Cerebellar nuclear complex (tissue), 1 donor: ENCODE measurements around the gene ANO6.
"Not testable (repeated sequence)": the region's sequence is repeated elsewhere in the genome, so short reads cannot be mapped to it uniquely, and the experiment has no call there.

Source experiments
- DNase-seq, 2 experiments: peaks; one replicate each; lab custom pipeline; 2025; lab: John Stamatoyannopoulos, UW

The ANO6 gene

DNA sequence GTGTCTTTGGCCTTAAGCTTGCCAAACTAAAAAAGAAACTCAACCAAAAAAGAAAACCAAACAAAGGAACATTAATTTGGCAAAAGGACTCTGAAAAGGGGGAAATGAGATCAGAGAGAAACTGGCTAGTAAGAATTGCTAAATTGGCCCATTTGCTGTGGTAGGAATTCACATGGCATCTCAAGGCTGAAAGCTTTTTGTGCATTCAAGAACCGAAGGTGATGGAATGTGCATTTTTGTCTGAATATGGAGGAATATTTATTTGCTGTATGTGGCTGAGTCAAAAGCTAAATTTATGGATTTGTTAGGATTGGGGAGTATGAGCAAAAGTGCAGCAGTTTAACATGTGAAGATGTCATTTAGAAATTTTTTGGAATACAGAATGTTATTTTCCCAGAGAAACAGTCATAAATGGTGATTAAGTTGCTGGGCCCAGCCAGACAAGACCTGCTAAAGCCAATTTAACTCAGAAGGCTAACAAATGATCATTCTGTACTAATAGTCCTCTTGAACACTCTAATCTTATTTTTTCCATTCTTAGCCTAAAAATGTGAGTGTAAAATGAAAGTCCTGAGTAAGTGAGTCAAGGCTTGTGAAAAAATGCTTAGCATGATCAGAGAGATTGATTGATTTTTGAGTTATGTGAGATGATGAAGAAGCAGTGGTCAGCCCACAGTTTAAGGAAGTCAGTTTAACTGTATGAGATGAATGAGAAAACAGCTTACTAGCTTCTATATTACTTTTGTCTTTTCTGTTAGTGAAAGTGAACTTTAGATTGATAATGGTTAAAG, 94.1 kb downstream of the ANO6 start:
- DNase-seq: no peak

DNA sequence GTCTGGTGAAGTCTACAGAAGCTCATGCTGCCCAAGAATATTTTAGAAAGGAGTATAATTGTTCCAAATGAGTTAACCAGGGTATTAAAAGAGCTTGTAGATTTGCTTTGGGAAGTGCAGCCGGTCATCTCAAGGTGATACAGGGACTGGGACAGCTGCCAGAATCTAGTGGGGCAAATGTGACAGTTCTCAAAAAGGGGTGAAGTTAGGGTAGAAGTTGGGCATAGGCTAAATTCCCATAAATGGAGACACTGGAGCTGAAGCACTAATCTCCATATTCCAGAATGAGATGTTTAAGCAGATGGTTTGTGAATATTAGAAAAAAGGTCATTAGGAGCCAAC, 94.7 kb downstream of the ANO6 start:
- DNase-seq: no peak

DNA sequence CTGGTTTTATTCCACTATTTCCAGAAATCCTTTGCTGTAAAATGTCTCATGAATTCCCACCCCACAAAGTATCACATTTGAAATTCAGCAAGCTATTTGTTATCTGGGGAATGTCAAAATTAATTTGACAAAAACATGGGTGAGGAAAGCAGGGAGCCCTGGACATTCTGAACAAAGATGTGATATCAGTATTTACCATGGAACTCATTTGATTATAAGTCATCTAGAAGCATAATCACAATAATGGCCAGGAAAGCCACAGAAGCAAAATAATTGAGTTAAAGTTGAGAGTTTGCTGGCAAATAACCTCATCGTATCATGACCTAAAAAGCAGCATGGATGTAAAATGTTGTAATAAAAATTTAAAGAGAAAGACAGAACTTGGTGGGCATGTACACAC, 96.1 kb downstream of the ANO6 start:
- no peak for DNase-seq

DNA sequence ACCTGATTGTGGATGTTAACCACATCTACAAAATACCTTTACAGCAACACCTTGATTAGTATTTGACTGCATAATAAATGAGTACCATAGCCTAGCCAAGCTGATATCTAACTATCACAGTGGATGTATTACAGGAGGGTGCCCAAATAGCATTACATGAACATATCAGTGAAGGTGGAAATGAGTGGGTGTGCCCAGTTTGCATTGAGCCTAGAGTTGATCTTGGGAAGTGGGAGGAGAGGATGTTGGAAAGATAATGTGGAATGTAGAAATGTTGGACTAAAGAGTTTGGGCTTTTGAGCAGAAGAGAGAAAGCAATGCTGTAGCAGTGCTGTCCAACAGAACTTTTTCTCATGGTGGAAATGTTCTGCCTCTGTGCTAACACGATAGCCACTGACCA, 98.9 kb downstream of the ANO6 start:
- DNase-seq: no peak

DNA sequence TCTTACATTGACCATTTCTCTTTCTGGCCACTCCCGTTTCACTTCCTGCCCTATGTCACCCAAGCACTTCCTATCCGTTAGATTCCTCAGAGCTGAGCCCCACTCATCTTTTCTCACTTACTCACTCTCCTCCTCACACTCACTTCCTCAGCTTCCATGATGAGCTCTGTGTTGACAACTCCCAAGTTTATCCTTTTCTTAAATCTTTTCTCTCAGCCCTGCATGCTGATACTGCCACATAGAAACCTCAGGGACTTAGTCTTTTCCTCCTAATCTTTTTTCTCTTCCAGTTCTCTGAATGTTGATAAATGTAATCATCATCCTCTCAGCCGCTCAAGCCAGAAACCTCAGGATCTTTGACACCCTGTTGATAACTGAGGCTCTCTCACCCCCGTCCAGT, 99.6 kb downstream of the ANO6 start:
- DNase-seq: no peak

DNA sequence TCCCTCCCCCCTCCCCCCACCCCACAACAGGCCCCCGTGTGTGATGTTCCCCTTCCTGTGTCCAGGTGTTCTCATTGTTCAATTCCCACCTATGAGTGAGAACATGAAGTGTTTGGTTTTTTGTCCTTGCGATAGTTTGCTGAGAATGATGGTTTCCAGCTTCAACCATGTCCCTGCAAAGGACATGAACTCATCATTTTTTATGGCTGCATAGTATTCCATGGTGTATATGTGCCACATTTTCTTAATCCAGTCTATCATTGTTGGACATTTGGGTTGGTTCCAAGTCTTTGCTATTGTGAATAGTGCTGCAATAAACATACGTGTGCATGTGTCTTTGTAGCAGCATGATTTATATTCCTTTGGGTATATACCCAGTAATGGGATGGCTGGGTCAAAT, 101.4 kb downstream of the ANO6 start:
- not testable (repeated sequence) for DNase-seq

DNA sequence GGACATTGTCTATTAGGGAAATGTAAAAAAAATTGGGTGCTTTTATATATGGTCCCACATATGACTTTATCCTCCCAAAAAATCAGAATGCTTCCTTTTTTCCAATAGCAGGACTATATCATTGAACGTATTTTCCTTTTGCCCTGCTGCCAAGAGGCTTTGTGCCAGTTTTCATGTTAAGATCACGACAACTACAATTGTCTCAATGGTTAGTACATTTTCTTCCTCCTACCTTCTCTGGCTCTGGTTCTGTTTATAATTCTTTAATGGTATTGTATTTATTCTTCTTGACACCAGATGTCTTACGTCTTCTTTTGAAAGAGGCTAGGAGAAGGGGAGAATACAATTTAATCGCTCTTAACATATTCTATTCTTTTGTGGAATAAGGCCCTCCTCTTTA, 106.9 kb downstream of the ANO6 start:
- no peak for DNase-seq

DNA sequence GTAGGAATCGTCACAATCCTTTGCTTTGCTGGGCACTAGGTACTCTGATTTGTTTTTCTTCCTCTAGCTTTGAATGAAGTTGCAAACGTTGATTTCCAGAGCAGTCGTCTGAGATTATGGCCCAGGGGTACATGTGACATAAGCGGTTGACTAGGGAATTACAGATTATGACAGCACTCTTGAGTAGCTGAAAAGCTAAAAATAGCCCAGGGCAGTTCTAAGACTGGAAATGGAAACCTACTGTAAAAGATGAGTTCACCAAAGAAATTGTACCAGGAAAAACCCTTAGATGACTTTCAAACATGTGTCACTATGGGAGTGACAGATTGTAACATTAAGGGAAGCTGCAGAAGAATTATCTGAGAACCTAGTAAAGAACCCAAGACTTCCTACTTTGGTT, 108.5 kb downstream of the ANO6 start:
- DNase-seq: no peak

DNA sequence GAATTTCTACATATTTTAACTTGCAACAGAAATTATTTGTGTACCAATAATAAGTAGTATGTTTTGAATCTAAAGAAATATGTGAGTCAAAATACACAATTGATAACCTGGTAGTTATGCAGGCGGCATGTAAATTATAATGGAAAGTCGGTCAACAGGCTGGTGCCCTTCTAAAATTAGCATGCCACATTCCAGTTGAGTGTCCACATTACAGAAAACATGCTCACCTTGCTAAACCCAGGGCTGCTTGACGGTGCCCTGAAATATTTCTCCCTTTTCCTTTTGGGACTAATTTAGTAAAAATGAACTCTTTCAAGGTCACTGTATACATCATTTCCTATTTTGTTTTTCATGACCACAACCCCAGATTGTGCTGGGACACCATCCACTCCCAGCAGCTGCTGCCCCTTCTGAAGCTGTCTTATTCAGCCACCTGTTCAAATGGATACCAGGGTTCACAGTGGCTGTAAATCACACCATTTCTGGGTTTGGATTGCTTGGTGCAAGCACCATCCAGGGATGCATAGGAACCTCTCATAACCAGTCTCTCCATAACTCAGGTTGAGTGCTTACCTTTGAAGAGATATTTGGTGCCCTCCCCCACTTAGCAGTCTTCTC, 110.6 kb downstream of the ANO6 start:
- DNase-seq: no peak

DNA sequence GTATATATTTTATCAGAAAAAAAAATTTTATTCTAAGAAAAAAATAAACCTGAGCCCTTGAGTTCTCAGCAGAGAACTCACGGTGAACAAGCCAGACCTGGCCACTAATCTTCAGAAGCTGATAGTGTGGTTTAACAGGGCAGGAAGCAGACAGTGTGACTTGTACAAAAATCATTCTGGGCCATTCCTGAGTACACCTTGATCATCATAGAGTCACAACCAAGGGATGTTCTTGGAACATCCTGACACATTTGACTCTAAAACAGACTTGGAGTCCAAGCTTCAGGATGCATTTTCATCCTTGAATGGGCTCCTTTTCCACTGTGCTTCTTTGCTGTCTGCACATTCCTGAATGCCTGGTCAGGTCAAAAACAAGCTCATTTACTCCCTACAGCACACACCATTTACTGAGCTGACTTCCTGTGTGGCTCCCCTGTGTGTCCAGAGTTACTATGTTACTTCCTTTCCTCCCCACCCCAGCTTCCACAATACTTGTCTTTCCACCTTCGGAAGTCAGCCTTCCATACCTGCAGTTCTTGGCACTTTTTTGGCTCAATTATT, 112.0 kb downstream of the ANO6 start:
- DNase-seq: no peak

DNA sequence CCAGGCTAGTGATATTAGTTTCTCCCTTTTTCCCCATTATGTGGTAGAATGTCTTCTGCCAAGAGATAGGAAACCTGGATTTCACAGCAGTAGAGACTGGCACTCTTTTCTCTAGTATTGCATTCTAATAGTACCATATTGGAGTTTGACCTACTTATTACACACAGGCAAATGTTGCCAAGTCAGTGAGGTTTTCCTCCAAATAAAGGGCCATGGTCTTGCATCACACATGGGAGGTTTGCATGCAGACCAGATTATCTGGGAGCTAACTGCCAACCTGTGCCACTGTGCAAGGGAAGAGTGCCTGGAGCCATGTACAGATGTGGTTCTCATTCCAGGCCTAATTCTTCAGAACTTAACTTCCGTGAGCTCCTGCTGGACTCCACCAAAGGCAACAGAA, 113.3 kb downstream of the ANO6 start:
- no peak for DNase-seq

DNA sequence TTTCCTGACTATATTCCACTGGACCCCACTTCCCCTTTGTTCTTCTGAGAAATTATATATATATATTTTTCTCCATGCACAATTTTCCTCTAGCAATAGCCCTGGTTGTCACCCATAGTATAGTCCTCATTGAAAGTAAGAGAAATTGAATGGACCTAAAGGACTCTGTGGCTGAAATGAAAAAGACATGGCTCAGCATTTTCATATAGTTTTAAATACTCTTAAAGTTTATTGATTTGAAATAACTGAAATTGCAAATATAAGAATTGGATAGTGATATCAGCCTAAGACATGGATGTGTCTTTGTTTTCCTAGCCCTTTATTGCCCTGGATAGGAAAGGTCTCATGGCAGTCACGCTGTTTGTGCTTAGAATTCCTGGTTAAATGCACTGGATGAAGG, 113.8 kb downstream of the ANO6 start:
- DNase-seq: no peak

DNA sequence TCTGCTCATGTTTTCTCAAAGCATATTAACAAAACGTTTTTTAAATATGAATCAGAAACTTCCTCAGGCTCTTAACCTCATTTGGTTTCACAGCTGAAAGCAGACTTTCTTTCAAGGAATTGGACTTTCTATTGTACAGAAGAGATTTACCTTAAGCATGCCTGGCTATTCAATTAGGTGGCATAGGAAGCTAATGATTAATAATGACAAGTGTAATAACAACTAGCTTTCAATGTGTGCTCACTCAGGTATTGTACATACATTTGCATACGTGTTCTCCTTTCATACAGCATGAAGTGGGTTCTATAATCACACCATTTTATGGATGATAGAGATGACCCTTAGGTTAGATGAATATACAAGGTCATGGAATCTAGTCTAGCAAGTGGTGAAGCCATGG, 115.7 kb downstream of the ANO6 start:
- DNase-seq: no peak

DNA sequence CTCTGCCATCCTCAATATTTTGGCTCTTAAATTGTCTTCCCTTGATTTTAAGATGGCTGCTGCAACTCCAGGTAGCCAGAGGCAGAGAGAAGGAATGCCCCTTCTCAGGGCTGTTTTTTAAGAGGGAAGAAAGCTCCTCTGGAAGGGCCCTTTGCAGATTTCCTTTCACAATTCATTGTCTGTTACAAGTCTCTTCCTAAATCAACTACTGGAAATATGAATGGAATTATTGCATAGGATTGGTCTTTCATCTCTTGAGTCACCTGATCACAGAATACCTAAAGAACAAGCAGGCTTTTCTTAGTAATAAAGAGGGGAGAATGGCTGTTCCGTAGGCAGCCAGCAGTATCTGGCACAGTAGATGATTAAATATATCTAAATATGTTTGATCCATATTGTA, 118.5 kb downstream of the ANO6 start:
- no peak for DNase-seq

DNA sequence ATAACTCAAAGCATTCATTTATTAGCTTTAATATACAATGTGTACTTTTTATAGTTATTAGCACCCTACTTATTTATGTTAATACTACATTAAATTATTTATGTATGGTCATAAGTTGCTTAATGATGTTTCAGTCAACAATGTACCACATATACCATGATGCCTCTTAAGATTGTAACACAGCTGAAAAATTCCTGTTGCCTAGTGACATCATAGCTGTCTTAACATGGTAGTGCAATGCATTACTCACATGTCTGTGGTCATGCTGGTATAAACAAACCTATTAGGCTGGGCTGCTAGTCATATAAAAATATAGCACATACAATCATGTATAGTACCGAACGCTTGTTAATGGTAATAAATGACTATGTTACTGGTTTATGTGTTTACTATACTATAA, 120.4 kb downstream of the ANO6 start:
- no peak for DNase-seq

DNA sequence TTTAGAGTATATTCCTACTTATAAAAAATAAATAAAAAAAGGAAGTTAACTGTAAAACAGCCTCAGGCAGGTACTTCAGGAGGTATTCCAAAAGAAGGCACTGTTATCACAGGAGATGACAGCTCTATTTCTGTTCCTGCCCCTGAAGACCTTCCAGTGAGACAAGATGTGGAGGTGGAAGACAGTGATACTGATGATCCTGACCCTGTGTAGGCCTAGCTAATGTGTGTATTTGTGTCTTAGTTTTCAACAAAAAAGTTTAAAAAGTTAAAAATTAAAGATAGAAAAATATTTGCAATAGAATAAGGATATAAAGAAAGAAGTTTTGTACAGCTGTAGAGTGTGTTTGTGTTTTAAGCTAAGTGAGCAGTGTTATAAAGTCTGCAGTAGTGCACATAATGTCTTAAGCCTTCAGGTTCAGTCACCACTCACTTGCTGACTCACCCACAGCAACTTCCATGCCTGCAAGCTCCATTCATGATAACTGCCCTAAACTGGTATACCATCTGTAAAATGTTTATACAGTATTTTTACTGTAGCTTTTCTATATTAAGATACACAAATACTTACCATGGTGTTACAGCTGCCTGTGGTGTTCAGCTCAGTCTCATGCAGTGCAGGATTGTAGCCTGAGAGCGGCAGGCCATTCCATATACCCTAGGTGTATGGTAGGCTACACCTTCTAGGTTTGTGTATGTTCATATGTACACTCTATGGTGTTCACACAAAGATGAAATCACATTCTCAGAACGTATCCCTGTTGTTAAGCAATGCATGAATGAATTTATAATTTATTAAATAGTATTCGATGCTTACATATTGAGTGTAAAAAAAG, 121.1 kb downstream of the ANO6 start:
- no peak for DNase-seq

DNA sequence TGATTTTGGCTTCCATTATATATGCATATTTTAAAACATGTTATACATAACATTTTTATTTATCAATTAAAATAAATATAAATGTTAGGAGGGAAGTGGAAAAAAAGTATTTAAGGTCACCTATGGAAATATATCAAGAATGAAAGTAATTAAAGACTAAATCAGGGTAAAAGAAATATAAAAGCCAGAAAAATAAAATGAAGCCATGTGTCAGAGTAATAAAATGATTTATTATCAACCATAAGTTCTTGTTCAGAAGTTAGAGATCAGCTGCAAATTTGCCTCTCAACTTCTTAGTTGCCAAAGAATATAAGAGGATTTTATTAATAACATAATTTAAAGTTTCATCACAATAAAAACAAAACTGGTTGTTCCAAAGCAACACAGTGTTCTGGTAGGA, 121.9 kb downstream of the ANO6 start:
- no peak for DNase-seq

DNA sequence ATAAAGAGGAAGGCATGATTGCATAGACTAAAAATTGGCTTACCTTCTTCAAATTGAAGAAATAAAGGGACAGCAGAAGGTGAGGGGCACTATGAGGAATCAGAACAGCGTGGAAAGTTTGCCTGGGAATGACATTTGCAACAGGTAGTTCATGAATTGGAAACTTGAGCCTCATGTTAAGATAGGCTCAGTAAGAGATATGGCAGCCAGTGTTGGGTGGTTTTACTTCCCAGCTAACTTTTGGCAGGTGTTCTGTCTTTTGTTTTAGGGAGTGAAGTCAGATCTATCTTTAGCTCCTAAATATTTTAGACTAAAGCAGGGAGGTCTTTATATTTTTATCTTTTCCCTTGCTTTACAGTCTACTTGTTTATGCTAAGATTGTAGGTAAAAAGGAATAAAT, 122.4 kb downstream of the ANO6 start:
- DNase-seq: no peak

DNA sequence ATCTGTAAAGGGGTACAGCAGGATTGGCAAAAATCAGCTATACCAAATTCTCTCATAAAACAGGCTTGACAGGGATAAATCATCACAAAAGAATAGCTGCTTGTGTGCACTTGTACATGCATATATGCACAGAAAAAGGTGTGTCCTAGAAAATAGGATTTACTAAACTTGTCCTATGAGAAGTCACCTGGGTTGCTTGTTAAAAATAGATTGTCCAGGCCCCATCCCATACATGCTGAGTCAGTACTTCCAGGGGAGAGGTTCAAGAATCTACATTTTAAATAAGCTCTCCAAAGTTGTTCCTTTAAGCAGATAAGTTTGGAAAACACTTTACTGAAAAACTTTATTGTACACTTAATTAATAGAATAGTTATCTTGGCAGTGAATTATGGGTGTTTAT, 123.1 kb downstream of the ANO6 start:
- no peak for DNase-seq

DNA sequence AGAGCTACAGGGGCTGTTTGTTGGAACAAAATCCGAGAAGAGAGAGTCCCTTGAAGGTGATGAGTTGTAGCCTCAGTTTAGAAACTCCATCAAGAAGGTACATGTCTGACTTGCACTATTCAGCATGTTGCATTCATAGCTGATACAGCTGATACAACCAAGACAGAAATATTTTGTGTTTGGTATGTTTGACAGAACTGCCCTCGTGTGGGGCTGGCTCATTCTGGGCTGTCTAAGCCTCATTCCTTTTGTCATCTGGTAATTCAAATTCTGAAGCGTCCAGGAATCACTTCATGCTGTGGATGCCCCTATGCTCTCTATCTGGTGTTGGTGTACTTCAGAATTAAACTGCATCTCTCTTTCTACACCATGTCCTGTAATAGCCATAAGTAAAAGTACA, 126.3 kb downstream of the ANO6 start:
- DNase-seq: no peak

DNA sequence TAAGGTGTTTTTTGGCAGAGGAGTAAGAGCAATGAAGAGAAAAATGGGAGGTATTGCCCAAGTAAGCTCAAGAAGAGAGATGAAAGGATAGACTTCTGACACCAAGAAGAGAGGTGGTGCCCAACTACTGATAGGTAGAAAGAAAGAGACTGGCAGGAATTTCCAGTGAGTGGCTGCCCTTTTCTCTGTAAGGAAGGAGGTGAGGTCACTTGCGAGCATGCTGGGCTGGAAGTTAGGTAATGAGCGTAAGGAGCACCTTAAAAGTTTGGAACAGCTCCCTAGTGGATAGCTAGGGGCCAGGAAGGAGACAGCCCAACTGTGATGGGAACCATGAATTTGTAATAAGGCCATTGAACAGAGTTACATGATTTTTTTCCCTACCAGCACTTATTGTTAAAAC, 127.0 kb downstream of the ANO6 start:
- DNase-seq: no peak

DNA sequence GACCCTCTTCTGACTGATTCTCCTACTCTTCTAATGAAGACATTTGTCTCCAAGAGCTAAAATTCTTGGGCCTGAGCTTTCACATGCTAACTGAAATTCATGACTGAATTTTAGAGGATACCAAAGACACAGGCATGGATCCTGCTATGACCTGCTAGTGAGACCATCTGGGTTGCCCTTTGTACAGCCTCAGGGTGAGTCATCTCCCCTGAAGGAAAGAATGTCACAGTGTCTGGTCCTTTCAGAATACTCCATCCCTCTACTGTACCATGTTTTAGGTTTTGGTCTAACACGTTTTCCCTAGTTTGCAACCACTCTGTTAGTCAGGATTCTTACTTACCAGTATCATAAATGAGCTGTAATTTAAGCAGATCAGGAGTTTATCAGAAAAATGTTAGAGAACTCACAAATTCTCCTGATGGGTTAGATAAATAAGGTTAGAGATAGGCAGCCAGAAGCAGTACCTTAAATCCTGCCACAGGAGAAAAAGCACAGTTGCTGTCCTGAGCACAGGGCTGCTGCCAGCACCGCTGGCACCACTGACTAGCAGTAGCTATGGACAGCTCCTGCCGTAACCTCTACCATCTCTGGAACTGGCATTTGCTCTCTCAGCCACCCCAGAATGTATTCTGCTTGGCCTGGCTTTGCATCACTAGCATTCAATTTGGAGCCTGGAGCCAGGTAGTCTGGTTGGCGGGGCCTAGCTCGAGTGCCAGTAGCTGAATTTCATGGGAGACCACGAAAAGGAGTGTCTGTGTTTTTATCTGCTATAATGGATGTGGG, 127.6 kb downstream of the ANO6 start:
- DNase-seq: no peak
